ENCODE data around the gene MUC21.
"Not testable (repeated sequence)": the region's sequence is repeated elsewhere in the genome, so short reads cannot be mapped to it uniquely, and the experiment has no call there.

Gene MUC21

GRCh38 chr6:30970946-30971345 is 12.6 kb upstream of the MUC21 start:
- DNase-seq = no peak

- DNase-seq = no peak
Measured at GRCh38 chr6:30972816-30973215, 10.7 kb upstream of the MUC21 start.

- no peak for DNase-seq
Measured at GRCh38 chr6:30974490-30975252, 8.8 kb upstream of the MUC21 start.

- no peak for DNase-seq
Measured at GRCh38 chr6:30979141-30979540, 4.4 kb upstream of the MUC21 start.

GRCh38 chr6:30979690-30980089 is 3.8 kb upstream of the MUC21 start:
- DNase-seq = no peak

GRCh38 chr6:30981942-30982772 is 1.4 kb upstream of the MUC21 start:
- DNase-seq = no peak

- no peak for DNase-seq
Measured at GRCh38 chr6:30985490-30985889, 2.0 kb downstream of the MUC21 start.

GRCh38 chr6:30987304-30987703 is 3.8 kb downstream of the MUC21 start:
- no peak for DNase-seq

GRCh38 chr6:30988209-30988825 is 4.8 kb downstream of the MUC21 start:
- DNase-seq = no peak

GRCh38 chr6:30990422-30991086 is 7.0 kb downstream of the MUC21 start:
- no peak for DNase-seq

GRCh38 chr6:30991891-30992290 is 8.4 kb downstream of the MUC21 start:
- no peak for DNase-seq

- DNase-seq = no peak
Measured at GRCh38 chr6:30997301-30997700, 13.8 kb downstream of the MUC21 start.

GRCh38 chr6:30998785-30999184 is 15.3 kb downstream of the MUC21 start:
- DNase-seq = no peak

GRCh38 chr6:31000067-31000860 is 16.7 kb downstream of the MUC21 start:
- not testable (repeated sequence) for DNase-seq

- DNase-seq = no peak
Measured at GRCh38 chr6:31001281-31001888, 17.9 kb downstream of the MUC21 start.

GRCh38 chr6:31002471-31002870 is 19.0 kb downstream of the MUC21 start:
- DNase-seq = no peak

- no peak for DNase-seq
Measured at GRCh38 chr6:31004794-31005193, 21.3 kb downstream of the MUC21 start.

- DNase-seq = no peak
Measured at GRCh38 chr6:31005249-31006020, 21.9 kb downstream of the MUC21 start.

GRCh38 chr6:31007694-31008093 is 24.2 kb downstream of the MUC21 start:
- no peak for DNase-seq

GRCh38 chr6:31008165-31008564 is 24.6 kb downstream of the MUC21 start:
- DNase-seq = no peak

GRCh38 chr6:31009731-31010130 is 26.2 kb downstream of the MUC21 start:
- no peak for DNase-seq
